Posterior vena cava (tissue), 2 donors: ENCODE results near the gene ROBO4. TPM values are rescaled to one million over a fixed set of nuclear protein-coding genes. Genes with fewer than 3 reads are reported as not detected.

Experiments
- DNase-seq: peaks from one replicate; pipeline ENCODE4 v3.0.0-alpha.2; 2020; ENCODE audit warnings: low spot score
- intact Hi-C, 2 donors: fragments of 100-400 bp; cut with DNase I; formaldehyde crosslinking; loops; one replicate each; pipeline versions ENCODE4 v1.14.1 to v1.14.2; 2022 to 2023
- total RNA-seq, 2 donors: library from RNA; stranded (reverse); fragmentation: NEBNext Ultra II Directional; extraction: Animal tissue kit (Norgen Biotek cat#: 25700); gene quantifications; one replicate each; pipeline ENCODE4 v1.2.1, GENCODE V29; 2021
- donor health status: DM: yes; HTN: yes; CAD: no.
- donor health status: DM: yes; HTN: yes; CAD: no.

ROBO4 gene
- total RNA-seq, 2 donors from 2014 or later, result 19.8 to 23.4 TPM

DNA sequence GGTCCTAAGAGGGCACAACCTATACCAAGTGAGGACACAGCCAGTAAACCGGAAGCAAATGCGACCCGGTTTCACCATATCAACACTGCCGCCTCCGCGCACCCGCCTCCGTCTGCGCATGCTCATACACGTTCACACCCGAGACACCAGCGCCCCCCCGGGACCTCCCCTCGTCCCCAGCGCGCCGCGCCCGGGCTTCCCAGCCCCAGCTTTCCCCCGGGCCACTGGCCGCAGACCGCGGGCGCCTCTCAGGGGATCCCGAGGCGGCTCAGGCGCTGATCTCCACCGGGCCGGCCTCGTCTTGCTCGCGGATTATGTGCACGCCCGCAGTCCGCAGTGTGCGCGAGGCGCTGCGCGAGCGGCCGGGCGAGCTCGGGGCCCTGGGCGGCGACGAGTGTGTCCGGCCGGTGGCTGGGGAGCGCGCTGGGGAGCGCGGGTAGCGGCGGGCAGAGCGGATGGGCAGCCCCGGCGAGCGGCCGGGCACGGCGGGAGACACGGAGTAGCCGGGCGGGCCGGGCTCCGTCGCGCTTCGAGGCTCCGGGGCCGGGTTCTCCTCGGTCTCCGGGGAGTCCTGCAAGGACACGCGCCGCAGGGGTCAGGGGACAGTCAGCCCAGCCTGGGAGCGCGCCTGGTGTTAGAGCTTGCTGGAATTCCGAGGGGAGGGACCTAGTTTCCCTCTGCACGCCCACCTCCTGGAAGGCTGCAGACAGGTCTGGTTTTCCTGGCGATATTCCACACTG lies 23.4 kb upstream of the ROBO4 start:
- peak; percentile 91 for DNase-seq
- intact Hi-C loops, result loop anchor here in 1 of 2 donors (1.0 to 2.0 kb wide), 2 partner anchors 44 to 76 kb away; no protein-coding TSS in a partner anchor

DNA sequence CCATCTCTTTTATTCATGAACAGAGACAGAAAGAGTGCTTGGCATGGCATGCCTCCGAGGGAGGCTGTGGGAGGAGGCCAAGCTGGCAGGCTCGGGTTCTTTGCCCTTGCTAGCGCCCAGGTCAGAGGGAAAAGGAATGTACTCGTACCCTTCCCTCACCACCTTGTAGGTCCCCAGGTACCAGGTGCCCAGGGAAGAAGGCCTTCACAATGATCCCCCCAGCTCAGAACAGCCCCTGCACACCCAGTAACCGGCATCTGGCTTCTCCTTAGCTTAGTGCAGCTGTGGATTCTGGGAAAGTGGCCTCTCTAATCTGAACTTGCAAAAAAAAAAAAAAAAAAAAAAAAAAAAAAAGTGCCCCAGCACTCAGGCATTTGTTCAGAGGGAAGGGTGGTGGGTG lies 22.7 kb upstream of the ROBO4 start:
- intact Hi-C loops, result loop anchor here in 1 of 2 donors (1.0 to 2.0 kb wide), 2 partner anchors 43 to 76 kb away; no protein-coding TSS in a partner anchor
- DNase-seq, result no peak

- no peak for DNase-seq
- intact Hi-C loops, result loop anchor here in 1 of 2 donors (1.0 to 2.0 kb wide), 2 partner anchors 43 to 75 kb away; no protein-coding TSS in a partner anchor
These were observed 22.2 kb upstream of the ROBO4 start for GRCh38 chr11:124919898-124920297.

GRCh38 chr11:124918950-124919349 lies 21.3 kb upstream of the ROBO4 start, which contains the start of gene HEPN1:
TSS of gene HEPN1 (plus strand) at chr11:124919250.
- intact Hi-C loops, result no loop called here
- no peak for DNase-seq

DNA sequence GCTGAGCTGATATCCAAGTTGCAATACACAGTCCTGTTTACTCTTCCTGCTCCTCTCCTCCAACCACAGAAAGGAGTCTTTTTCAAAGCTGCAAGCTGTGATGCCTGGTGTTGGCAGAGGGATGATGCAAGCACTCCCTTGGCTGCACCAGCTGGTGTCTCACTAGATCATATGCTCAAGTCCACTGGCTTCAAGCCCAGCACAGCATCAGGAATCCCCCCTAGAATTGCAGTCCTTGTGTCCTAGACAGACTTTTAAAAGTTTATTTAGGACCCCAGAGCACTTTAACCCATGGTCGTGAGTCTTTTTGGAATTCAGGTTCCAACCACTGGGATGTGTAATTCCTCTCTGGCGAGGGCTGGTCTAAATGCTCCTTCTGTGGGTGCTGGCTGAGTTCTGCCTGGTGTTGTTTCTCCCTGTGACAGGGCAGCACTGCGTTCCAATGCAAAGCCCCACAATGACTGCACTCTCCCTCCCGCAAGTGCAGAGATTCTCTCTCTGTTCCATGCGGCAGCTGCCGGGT lies 19.5 kb upstream of the ROBO4 start:
- intact Hi-C loops, result no loop called here
- DNase-seq, result no peak

DNA sequence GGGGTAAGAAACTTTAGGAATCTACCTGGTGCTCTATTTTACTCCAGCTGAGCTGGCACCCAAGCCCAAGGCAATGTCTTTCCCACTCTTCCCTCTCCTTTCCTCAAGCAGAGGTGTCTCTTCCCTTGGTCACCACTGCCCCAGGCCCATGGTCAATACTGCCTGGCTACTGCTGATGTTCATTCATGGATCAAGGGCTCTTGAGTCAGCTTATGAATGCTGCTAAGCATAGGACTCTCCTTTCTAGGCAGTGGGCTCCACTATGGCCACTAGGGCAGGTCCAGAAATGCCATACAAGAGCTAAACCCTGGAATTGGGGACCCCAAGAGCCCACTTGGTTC lies 18.7 kb upstream of the ROBO4 start:
- intact Hi-C loops, result no loop called here
- no peak for DNase-seq

DNA sequence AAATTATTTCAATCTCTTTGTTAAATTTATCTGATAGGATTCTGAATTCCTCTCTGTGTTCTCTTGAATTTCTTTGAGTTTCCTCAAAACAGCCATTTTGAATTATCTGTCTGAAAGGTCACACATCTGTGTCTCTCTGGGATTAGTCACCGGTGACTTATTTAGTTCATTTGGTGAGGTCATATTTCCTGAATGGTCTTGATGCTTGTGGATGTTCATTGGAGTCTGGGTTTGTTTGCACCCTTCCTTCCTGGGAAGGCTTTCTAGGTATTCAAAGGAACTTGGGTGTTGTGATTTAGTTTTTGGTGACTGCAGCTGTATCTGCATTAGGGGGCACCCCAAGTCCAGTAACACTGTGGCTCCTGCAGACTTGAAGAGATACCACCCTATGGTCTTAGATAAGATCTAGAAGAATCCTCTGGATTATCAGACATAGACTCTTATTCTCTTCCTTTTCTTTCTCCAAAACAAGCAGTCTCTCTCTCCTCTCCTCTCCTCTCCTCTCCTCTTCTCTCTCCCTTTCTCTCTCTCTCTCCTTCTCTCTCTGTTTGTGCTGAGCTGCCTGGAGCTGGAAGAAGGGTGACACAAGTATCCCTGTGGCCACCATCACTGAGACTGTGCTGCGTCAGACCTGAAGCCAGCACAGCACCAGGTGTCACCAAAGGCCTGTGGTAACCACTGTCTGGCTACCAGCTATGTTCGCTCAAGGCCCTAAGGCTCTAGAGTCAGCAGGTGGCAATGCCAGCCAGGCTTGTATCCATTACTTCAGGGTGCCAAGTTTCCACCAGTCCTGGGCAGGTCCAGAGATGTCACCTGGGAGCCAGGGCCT lies 18.1 kb upstream of the ROBO4 start:
- DNase-seq, result no peak
- intact Hi-C loops, result no loop called here

GRCh38 chr11:124902616-124903015 lies 5.0 kb upstream of the ROBO4 start:
- no peak for DNase-seq
- intact Hi-C loops, result no loop called here

- intact Hi-C loops, result no loop called here
- DNase-seq, result peak; percentile 86
These were observed 2.8 kb upstream of the ROBO4 start for GRCh38 chr11:124900464-124900863.

- intact Hi-C loops, result no loop called here
- no peak for DNase-seq
These were observed 1.9 kb upstream of the ROBO4 start for GRCh38 chr11:124899383-124900145.

DNA sequence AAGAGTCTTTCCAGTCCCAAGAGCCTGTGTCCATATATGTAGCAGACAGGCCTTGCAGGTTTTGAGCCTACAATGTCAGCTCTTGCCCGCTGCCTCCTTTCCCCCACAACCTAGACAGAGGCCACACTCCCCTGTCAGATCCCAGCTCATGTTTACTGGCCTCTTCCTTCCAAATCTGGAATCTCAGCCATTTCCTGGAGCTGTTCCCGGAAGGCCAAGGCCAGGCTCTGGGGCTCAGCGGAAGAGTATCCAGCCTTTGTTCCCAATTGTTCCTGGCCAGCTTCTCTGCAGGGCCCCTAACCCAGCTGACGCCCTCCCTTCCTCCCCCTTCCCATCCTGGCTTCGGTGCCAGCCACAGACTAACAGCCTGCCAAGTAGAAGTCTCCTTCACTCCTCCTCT lies 1.0 kb upstream of the ROBO4 start:
- no peak for DNase-seq

DNA sequence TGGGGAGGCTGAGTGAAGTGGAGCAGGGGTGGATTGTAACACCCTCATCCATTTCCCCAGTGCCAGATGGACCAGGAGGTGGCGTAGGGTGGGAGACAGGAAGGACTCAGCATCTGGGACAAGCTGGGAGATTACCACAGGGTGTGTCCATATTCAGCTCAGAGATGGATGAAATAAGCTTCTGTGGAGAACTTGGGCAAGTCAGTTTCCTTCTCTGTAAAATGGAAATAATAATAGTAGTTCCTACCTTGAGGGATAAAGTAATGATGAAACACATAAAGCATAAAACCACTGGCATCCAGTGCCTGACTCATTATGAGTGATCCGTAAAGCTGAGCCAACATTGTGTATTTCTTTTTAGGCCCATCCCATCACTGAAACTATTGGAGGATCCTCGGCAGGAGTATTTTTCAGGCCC lies 607 bp upstream of the ROBO4 start:
- intact Hi-C loops, result no loop called here
- no peak for DNase-seq

More for the DNA sequence above, 1.0 kb upstream of the ROBO4 start:
- intact Hi-C loops, result no loop called here

- no peak for DNase-seq
These were observed 759 bp downstream of the ROBO4 start for GRCh38 chr11:124896821-124897391.

GRCh38 chr11:124896071-124896750 lies 1.5 kb downstream of the ROBO4 start:
- intact Hi-C loops, result no loop called here
- no peak for DNase-seq

More at GRCh38 chr11:124896821-124897391, 759 bp downstream of the ROBO4 start:
- intact Hi-C loops, result no loop called here

GRCh38 chr11:124895471-124895971 lies 2.1 kb downstream of the ROBO4 start:
- DNase-seq, result no peak

GRCh38 chr11:124894606-124895430 lies 2.8 kb downstream of the ROBO4 start:
- intact Hi-C loops, result no loop called here
- no peak for DNase-seq

More at GRCh38 chr11:124895471-124895971, 2.1 kb downstream of the ROBO4 start:
- intact Hi-C loops, result no loop called here

DNA sequence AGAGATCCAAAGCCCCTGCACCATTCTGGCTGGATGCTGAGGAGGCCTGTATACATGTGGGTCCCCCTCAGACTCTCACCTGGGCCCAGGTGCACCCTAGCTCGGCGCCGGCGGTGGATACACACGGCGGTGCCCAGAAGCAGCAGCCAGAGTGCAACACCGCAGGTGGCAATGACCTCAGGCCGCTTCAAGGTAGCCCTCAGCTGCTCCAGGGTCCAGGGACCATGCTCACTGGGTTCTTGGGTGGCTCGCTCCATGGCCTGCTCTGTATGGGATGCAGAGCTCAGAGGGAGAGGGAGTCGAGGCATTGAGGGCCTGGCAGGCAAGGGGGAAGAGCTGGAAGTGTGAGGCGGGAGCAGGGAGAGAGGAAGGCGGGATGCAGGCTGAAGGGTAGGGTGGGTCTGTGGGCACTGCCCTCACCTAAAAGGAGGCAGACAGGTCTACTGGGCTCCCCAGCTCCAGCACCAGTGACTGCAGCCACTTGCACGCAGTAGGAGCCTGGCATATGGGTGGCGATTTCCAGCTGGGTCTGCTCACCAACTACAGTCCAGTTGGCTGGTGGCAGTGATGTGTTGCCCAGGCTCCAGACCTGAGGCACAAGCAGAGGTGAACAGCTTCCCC lies 3.8 kb downstream of the ROBO4 start:
- no peak for DNase-seq

More for the DNA sequence above, 3.8 kb downstream of the ROBO4 start:
- intact Hi-C loops, result no loop called here
